ENCODE results near the gene CD99L2. TPM values are rescaled to one million over a fixed set of nuclear protein-coding genes. Genes with fewer than 3 reads are reported as not detected.

The CD99L2 gene
- total and polyA plus RNA-seq, 7 experiments from 2014 or later: 14.3 to 20.4 (median 16.0) TPM

- H3K27ac Mint-ChIP-seq: no peak overlapping the region
- ATAC-seq: peak; percentile 67
- intact Hi-C loops (cut with micrococcal nuclease): no loop called here
- Histone ChIP-seq H3K27ac (ENCODE audit: low read depth, low read length) (no peak overlapping the region), H3K9me3 (ENCODE audit: control insufficient read depth in 2 of 3, low read length in 3 of 3) (no peaks in the 10 kb centered on the region), H3K4me3 (ENCODE audit: low read length) (no peak overlapping the region), H3K27me3 (ENCODE audit: control insufficient read depth in 2 of 2, insufficient read depth in 2 of 2, low read length in 2 of 2) (no peaks in the 10 kb centered on the region), H3K4me1 (ENCODE audit: control insufficient read depth in 2 of 2, insufficient read depth in 2 of 2, low read length in 2 of 2) (no peaks in the 10 kb centered on the region), H3K36me3 (ENCODE audit: control insufficient read depth in 2 of 3, insufficient read depth in 3 of 3, low read length in 3 of 3) (no peaks in the 10 kb centered on the region)
- DNase-seq: no peak
- no peak overlapping the region for H3K4me3 Mint-ChIP-seq
- CTCF ChIA-PET: no interaction called here
- POLR2A ChIA-PET: no interaction called here
- H3K9me3 Mint-ChIP-seq: no peaks in the 10 kb centered on the region
- H3K36me3 Mint-ChIP-seq: peaks cover 0 to 3% (median 0%) of the 10 kb centered on the region in 5 donors
- H3K4me1 Mint-ChIP-seq: peaks cover 0 to 10% (median 2%) of the 10 kb centered on the region in 7 donors
- H3K27me3 Mint-ChIP-seq: no peaks in the 10 kb centered on the region
Measured at GRCh38 chrX:150841456-150842197, 56.8 kb downstream of the CD99L2 start.

- no peak overlapping the region for H3K27ac Mint-ChIP-seq
- H3K4me1 Mint-ChIP-seq: peaks cover 0 to 8% (median 5%) of the 10 kb centered on the region in 7 donors
- intact Hi-C loops (cut with micrococcal nuclease): no loop called here
- H3K27me3 ChIP-seq (ENCODE audit: control insufficient read depth in 2 of 2, insufficient read depth in 2 of 2, low read length in 2 of 2): no peaks in the 10 kb centered on the region
- ChIA-PET POLR2A (no interaction called here), CTCF (interaction anchor here (0.6 kb wide), 1 partner anchor 251 kb away, joined by 3 read pairs; no protein-coding TSS in a partner anchor)
- H3K36me3 ChIP-seq (ENCODE audit: control insufficient read depth in 2 of 3, insufficient read depth in 3 of 3, low read length in 3 of 3): no peaks in the 10 kb centered on the region
- H3K4me3 ChIP-seq (ENCODE audit: low read length): no peak overlapping the region
- H3K9me3 Mint-ChIP-seq: peaks cover 0 to 15% (median 3%) of the 10 kb centered on the region in 11 donors
- H3K36me3 Mint-ChIP-seq: peaks cover 3 to 12% (median 7%) of the 10 kb centered on the region in 5 donors
- ATAC-seq: peak; percentile 36
- H3K27ac ChIP-seq (ENCODE audit: low read depth, low read length): no peak overlapping the region
- no peaks in the 10 kb centered on the region for H3K9me3 ChIP-seq (ENCODE audit: control insufficient read depth in 2 of 3, low read length in 3 of 3)
- H3K4me1 ChIP-seq (ENCODE audit: control insufficient read depth in 2 of 2, insufficient read depth in 2 of 2, low read length in 2 of 2): no peaks in the 10 kb centered on the region
- no peak overlapping the region for H3K4me3 Mint-ChIP-seq
- H3K27me3 Mint-ChIP-seq: no peaks in the 10 kb centered on the region
- no peak for DNase-seq
Measured at GRCh38 chrX:150837845-150838244, 60.6 kb downstream of the CD99L2 start.

DNA sequence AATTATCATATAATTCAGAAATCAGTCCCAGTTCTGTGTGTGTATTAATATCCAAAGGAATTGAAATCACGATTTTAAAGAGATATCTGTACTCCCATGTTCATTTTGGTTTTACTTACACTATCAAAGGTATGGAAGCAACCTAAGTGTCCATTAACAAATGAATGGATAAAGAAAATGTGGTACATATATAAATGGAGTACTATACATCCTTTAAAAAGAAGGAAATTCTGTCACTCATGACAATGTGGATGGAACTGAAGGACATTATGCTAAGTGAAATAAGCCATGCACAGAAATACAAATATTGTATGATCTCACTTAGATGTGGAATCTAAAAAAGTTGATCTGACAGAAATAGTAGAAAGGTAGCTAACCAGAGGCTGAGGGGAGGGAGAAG, 63.8 kb downstream of the CD99L2 start:
- DNase-seq (no peak), ATAC-seq (no peak)
- no peak overlapping the region for H3K4me3 ChIP-seq (ENCODE audit: low read length)
- CTCF ChIA-PET: no interaction called here
- Mint-ChIP-seq H3K9me3 (peaks cover 0 to 15% (median 3%) of the 10 kb centered on the region in 11 donors), H3K4me3 (no peak overlapping the region), H3K4me1 (peaks cover 0 to 9% (median 4%) of the 10 kb centered on the region in 7 donors), H3K36me3 (peaks cover 3 to 16% (median 7%) of the 10 kb centered on the region in 5 donors), H3K27me3 (no peaks in the 10 kb centered on the region), H3K27ac (no peak overlapping the region)
- POLR2A ChIA-PET: no interaction called here
- H3K27ac ChIP-seq (ENCODE audit: low read depth, low read length): no peak overlapping the region
- intact Hi-C loops (cut with micrococcal nuclease): no loop called here
- no peaks in the 10 kb centered on the region for H3K4me1 ChIP-seq (ENCODE audit: control insufficient read depth in 2 of 2, insufficient read depth in 2 of 2, low read length in 2 of 2)
- H3K36me3 ChIP-seq (ENCODE audit: control insufficient read depth in 2 of 3, insufficient read depth in 3 of 3, low read length in 3 of 3): no peaks in the 10 kb centered on the region
- H3K27me3 ChIP-seq (ENCODE audit: control insufficient read depth in 2 of 2, insufficient read depth in 2 of 2, low read length in 2 of 2): no peaks in the 10 kb centered on the region
- no peaks in the 10 kb centered on the region for H3K9me3 ChIP-seq (ENCODE audit: control insufficient read depth in 2 of 3, low read length in 3 of 3)

DNA sequence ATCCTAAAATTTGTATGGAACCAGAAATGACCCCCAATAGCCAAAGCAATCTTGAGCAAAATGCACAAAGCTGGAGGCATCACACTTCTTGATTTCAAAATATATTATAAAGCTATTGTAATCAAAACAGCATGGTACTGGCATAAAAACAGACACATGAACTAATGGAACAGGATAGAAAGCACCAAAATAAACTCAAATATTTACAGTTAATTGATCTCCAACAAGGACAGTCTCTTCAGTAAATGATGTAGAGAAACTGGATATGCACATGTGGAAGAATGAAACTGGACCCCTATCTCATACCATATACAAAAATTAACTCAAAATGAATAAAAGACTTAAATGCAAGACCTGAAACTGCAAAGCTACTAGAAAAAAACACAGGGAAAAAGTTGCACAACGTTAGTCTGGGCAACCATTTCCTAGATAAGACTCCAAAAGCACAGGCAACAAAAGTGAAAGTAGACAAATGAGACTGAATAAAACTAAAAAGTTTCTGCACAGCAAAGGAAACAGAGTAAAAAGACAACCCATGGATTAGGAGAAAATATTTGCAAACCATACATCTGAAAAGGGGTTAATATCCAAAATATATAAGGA, 64.9 kb downstream of the CD99L2 start:
- H3K4me1 Mint-ChIP-seq: peaks cover 0 to 9% (median 4%) of the 10 kb centered on the region in 7 donors
- no peak overlapping the region for H3K27ac Mint-ChIP-seq
- peaks cover 3 to 20% (median 14%) of the 10 kb centered on the region in 5 donors for H3K36me3 Mint-ChIP-seq
- no peaks in the 10 kb centered on the region for H3K9me3 ChIP-seq (ENCODE audit: control insufficient read depth in 2 of 3, low read length in 3 of 3)
- DNase-seq (no peak), ATAC-seq (no peak)
- peak overlapping the region in 1 of 10 donors; percentile 34 for H3K4me3 Mint-ChIP-seq
- no peak overlapping the region for H3K27ac ChIP-seq (ENCODE audit: low read depth, low read length)
- POLR2A ChIA-PET: no interaction called here
- H3K9me3 Mint-ChIP-seq: peaks cover 0 to 15% (median 3%) of the 10 kb centered on the region in 11 donors
- intact Hi-C loops (cut with micrococcal nuclease): no loop called here
- H3K4me1 ChIP-seq (ENCODE audit: control insufficient read depth in 2 of 2, insufficient read depth in 2 of 2, low read length in 2 of 2): no peaks in the 10 kb centered on the region
- H3K36me3 ChIP-seq (ENCODE audit: control insufficient read depth in 2 of 3, insufficient read depth in 3 of 3, low read length in 3 of 3): no peaks in the 10 kb centered on the region
- H3K27me3 ChIP-seq (ENCODE audit: control insufficient read depth in 2 of 2, insufficient read depth in 2 of 2, low read length in 2 of 2): no peaks in the 10 kb centered on the region
- H3K4me3 ChIP-seq (ENCODE audit: low read length): no peak overlapping the region
- CTCF ChIA-PET: no interaction called here
- no peaks in the 10 kb centered on the region for H3K27me3 Mint-ChIP-seq

- H3K4me3 ChIP-seq (ENCODE audit: low read length): no peak overlapping the region
- ATAC-seq (no peak), DNase-seq (no peak)
- H3K9me3 Mint-ChIP-seq: peaks cover 0 to 16% (median 3%) of the 10 kb centered on the region in 11 donors
- H3K27me3 ChIP-seq (ENCODE audit: control insufficient read depth in 2 of 2, insufficient read depth in 2 of 2, low read length in 2 of 2): no peaks in the 10 kb centered on the region
- ChIA-PET POLR2A (interaction anchor here (0.7 kb wide), 1 partner anchor 534 kb away, joined by 3 read pairs; no protein-coding TSS in a partner anchor), CTCF (no interaction called here)
- no peaks in the 10 kb centered on the region for H3K9me3 ChIP-seq (ENCODE audit: control insufficient read depth in 2 of 3, low read length in 3 of 3)
- H3K4me1 Mint-ChIP-seq: peaks cover 0 to 6% (median 4%) of the 10 kb centered on the region in 7 donors
- no peak overlapping the region for H3K27ac Mint-ChIP-seq
- peaks cover 5 to 33% (median 29%) of the 10 kb centered on the region in 5 donors for H3K36me3 Mint-ChIP-seq
- no peaks in the 10 kb centered on the region for H3K4me1 ChIP-seq (ENCODE audit: control insufficient read depth in 2 of 2, insufficient read depth in 2 of 2, low read length in 2 of 2)
- intact Hi-C loops (cut with micrococcal nuclease): no loop called here
- H3K4me3 Mint-ChIP-seq: no peak overlapping the region
- no peaks in the 10 kb centered on the region for H3K27me3 Mint-ChIP-seq
- H3K27ac ChIP-seq (ENCODE audit: low read depth, low read length): no peak overlapping the region
- H3K36me3 ChIP-seq (ENCODE audit: control insufficient read depth in 2 of 3, insufficient read depth in 3 of 3, low read length in 3 of 3): peaks cover 0 to 8% (median 0%) of the 10 kb centered on the region in 3 experiments
Measured at GRCh38 chrX:150831863-150832262, 66.6 kb downstream of the CD99L2 start.

DNA sequence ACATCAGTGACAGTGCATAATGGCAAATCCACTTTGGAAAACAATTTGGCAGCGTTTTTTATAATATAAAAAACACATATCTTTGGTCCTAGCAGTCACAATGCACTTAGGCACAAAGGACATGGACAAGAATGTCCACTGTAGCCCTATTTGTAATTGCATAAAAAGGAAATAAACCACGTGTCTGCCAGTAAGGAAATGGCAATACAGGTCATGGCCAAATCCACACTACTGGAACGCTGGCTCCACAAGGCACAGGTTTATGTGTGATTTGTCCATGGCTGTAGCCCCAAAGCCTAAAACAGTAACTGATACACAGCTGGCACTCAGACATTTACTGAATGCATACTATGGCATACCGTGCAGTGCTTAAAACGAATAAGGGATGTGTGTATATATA, 69.7 kb downstream of the CD99L2 start:
- Mint-ChIP-seq H3K27ac (no peak overlapping the region), H3K4me1 (peaks cover 0 to 6% (median 3%) of the 10 kb centered on the region in 7 donors), H3K36me3 (peaks cover 5 to 40% (median 31%) of the 10 kb centered on the region in 5 donors), H3K4me3 (no peak overlapping the region), H3K9me3 (peaks cover 0 to 15% (median 3%) of the 10 kb centered on the region in 11 donors), H3K27me3 (no peaks in the 10 kb centered on the region)
- intact Hi-C loops (cut with micrococcal nuclease): no loop called here
- ATAC-seq (no peak), DNase-seq (no peak)
- CTCF ChIA-PET: no interaction called here
- Histone ChIP-seq H3K36me3 (ENCODE audit: control insufficient read depth in 2 of 3, insufficient read depth in 3 of 3, low read length in 3 of 3) (peaks cover 0 to 8% (median 0%) of the 10 kb centered on the region in 3 experiments), H3K9me3 (ENCODE audit: control insufficient read depth in 2 of 3, low read length in 3 of 3) (no peaks in the 10 kb centered on the region), H3K4me1 (ENCODE audit: control insufficient read depth in 2 of 2, insufficient read depth in 2 of 2, low read length in 2 of 2) (no peaks in the 10 kb centered on the region), H3K27ac (ENCODE audit: low read depth, low read length) (no peak overlapping the region), H3K27me3 (ENCODE audit: control insufficient read depth in 2 of 2, insufficient read depth in 2 of 2, low read length in 2 of 2) (no peaks in the 10 kb centered on the region), H3K4me3 (ENCODE audit: low read length) (no peak overlapping the region)
- POLR2A ChIA-PET: no interaction called here

Measured in naive thymus-derived CD4-positive, alpha-beta T cell (primary cell).